Thyroid gland (tissue), 4 donors: ENCODE measurements around the gene ST8SIA3.

Experiments
- POLR2A ChIP-seq, 2 donors: fragments of 450-650 bp; IDR thresholded peaks; one replicate each; pipeline ENCODE4 v1.6.1; 2017; ENCODE audit warnings: antibody characterized with exemption in 2 of 2, mild to moderate bottlenecking in 2 of 2, moderate library complexity in 1 of 2
- TF ChIP-seq, protein P1 (sequence below), 6 experiments: fragments of 200-600 bp in 3 of 6; fragments of 450-650 bp in 3 of 6; sonication (generic) in 3 of 6; IDR thresholded peaks; one replicate each; pipeline ENCODE4 v1.5.1; 2016 to 2019; ENCODE audit warnings: antibody characterized with exemption in 6 of 6, mild to moderate bottlenecking in 2 of 6, inconsistent platforms in 1 of 6, moderate library complexity in 1 of 6

DNA sequence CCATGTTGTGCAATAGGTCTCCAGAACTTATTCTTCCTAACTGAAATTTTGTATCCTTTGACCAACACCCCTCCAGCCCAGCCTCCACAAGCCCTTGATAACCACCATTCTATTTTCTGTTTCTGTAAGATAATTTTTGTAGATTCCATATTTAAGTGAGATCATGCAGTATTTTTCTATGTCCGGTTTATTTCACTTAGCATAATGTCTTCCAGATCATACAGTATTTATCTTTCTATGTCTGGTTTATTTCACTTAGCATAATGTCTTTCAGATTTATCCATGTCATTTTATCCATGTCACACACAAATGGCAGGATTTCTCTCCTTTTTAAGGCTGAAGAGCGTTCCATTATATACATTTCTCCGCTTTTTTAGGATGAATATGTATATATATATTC, 58.4 kb downstream of the ST8SIA3 start:
- TF ChIP-seq, protein P1, sequence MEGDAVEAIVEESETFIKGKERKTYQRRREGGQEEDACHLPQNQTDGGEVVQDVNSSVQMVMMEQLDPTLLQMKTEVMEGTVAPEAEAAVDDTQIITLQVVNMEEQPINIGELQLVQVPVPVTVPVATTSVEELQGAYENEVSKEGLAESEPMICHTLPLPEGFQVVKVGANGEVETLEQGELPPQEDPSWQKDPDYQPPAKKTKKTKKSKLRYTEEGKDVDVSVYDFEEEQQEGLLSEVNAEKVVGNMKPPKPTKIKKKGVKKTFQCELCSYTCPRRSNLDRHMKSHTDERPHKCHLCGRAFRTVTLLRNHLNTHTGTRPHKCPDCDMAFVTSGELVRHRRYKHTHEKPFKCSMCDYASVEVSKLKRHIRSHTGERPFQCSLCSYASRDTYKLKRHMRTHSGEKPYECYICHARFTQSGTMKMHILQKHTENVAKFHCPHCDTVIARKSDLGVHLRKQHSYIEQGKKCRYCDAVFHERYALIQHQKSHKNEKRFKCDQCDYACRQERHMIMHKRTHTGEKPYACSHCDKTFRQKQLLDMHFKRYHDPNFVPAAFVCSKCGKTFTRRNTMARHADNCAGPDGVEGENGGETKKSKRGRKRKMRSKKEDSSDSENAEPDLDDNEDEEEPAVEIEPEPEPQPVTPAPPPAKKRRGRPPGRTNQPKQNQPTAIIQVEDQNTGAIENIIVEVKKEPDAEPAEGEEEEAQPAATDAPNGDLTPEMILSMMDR (IDR thresholded peaks at IDR 0.05), result no peak
- TF ChIP-seq POLR2A (IDR thresholded peaks at IDR 0.05), result no peak
